ENCODE data around the gene RARB.

Gene RARB

GRCh38 chr3:25427942-25428788 lies at the start of gene RARB:
TSS of gene RARB (plus strand) at chr3:25428263. CDS start at chr3:25428732, 469 bp downstream.
- DNase-seq (ENCODE audit: low read depth, low spot score), result no peak

- no peak for DNase-seq (ENCODE audit: low read depth, low spot score)
Measured at GRCh38 chr3:25378786-25379311, 49.2 kb upstream of the RARB start.

- no peak for DNase-seq (ENCODE audit: low read depth, low spot score)
Measured at GRCh38 chr3:25380222-25380739, 47.8 kb upstream of the RARB start.

GRCh38 chr3:25381083-25381482 lies 47.0 kb upstream of the RARB start:
- DNase-seq (ENCODE audit: low read depth, low spot score), result no peak

- no peak for DNase-seq (ENCODE audit: low read depth, low spot score)
Measured at GRCh38 chr3:25384471-25384870, 43.6 kb upstream of the RARB start.

- no peak for DNase-seq (ENCODE audit: low read depth, low spot score)
Measured at GRCh38 chr3:25385807-25386460, 42.1 kb upstream of the RARB start.

- DNase-seq (ENCODE audit: low read depth, low spot score), result no peak
Measured at GRCh38 chr3:25386686-25387255, 41.3 kb upstream of the RARB start.

GRCh38 chr3:25390605-25391004 lies 37.5 kb upstream of the RARB start:
- DNase-seq (ENCODE audit: low read depth, low spot score), result no peak

- no peak for DNase-seq (ENCODE audit: low read depth, low spot score)
Measured at GRCh38 chr3:25396251-25396650, 31.8 kb upstream of the RARB start.

GRCh38 chr3:25396686-25397085 lies 31.4 kb upstream of the RARB start:
- no peak for DNase-seq (ENCODE audit: low read depth, low spot score)

- no peak for DNase-seq (ENCODE audit: low read depth, low spot score)
Measured at GRCh38 chr3:25397150-25397549, 30.9 kb upstream of the RARB start.

- DNase-seq (ENCODE audit: low read depth, low spot score), result no peak
Measured at GRCh38 chr3:25400587-25400986, 27.5 kb upstream of the RARB start.

- DNase-seq (ENCODE audit: low read depth, low spot score), result no peak
Measured at GRCh38 chr3:25403968-25404367, 24.1 kb upstream of the RARB start.

- no peak for DNase-seq (ENCODE audit: low read depth, low spot score)
Measured at GRCh38 chr3:25404569-25404968, 23.5 kb upstream of the RARB start.

GRCh38 chr3:25405335-25405734 lies 22.7 kb upstream of the RARB start:
- no peak for DNase-seq (ENCODE audit: low read depth, low spot score)

- no peak for DNase-seq (ENCODE audit: low read depth, low spot score)
Measured at GRCh38 chr3:25410703-25411102, 17.4 kb upstream of the RARB start.

- DNase-seq (ENCODE audit: low read depth, low spot score), result no peak
Measured at GRCh38 chr3:25412269-25412668, 15.8 kb upstream of the RARB start.

GRCh38 chr3:25416176-25416575 lies 11.9 kb upstream of the RARB start:
- no peak for DNase-seq (ENCODE audit: low read depth, low spot score)

GRCh38 chr3:25418596-25418995 lies 9.5 kb upstream of the RARB start:
- no peak for DNase-seq (ENCODE audit: low read depth, low spot score)

GRCh38 chr3:25419251-25419650 lies 8.8 kb upstream of the RARB start:
- DNase-seq (ENCODE audit: low read depth, low spot score), result no peak

- DNase-seq (ENCODE audit: low read depth, low spot score), result no peak
Measured at GRCh38 chr3:25420147-25420546, 7.9 kb upstream of the RARB start.

GRCh38 chr3:25420885-25421284 lies 7.2 kb upstream of the RARB start:
- no peak for DNase-seq (ENCODE audit: low read depth, low spot score)
